Measurements from ENCODE around the gene CYB561D1.

The CYB561D1 gene

GRCh38 chr1:109501644-109502363 is 7.9 kb downstream of the CYB561D1 start:
- no peak for DNase-seq (ENCODE audit: low read depth in 2 of 2)

- DNase-seq (ENCODE audit: low read depth in 2 of 2), result no peak
These were observed 8.5 kb downstream of the CYB561D1 start for GRCh38 chr1:109502364-109502851.

DNA sequence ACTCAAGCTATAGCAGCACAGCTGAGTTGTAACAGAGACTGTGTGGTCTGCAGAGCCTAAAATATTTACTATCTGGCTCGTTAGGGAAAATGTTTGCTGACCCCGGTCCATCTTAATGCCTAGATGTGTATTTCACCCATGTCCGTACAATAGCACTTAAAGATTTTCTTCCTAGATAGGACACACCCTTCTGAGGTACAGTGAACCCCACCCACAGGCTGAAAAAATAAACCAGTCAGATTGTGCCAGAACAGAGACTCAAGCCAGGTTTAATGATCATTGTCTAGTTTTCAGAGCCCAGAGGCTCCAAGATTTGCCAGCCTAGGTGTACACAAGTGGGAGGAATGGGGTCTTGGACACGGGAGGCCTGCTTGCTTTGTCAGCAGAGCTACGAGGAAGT is 10.0 kb downstream of the CYB561D1 start:
- DNase-seq (ENCODE audit: low read depth in 2 of 2), result no peak

- DNase-seq (ENCODE audit: low read depth in 2 of 2), result no peak
These were observed 11.1 kb downstream of the CYB561D1 start for GRCh38 chr1:109504974-109505373.

DNA sequence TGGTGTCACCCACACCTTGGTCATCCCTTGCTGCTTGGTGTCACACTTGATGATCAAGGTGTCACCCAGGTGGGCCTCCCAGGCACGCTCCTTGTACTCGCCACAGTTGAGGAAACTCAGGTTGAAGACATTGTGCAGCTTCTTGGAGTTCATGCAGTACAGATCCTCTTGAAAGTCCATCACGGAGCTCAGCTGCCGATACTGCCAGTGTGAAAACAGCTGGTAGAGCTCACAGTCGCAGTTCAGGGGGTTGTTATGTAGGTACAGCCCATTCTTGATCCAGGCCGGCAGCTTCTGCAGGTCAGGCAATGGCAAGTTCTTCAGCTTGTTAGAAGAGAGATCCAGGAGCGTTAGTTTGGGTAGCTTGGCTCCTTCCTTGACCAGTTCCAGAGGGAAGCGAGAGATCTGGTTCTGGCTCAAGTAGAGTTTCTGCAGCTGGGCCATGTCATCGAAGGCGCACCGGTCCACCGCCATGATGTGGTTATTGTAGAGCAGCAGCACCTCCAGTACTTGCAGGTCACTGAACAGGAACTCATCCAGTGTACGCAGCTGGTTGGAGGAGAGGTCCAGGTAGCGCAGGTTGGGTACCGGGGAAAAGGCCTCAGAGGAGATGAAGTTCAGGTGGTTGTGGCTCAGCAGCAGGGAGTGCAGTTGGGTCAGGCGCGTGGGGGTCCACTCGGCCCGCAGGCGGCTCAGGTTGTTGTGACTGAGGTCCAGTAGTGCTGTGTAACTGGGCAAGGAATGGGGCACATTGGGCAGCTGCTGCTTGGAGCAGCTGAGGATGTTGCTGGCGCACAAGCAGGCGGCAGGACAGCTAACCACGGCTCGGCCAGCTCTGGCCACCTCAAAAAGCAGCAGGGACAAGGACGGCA is 14.3 kb downstream of the CYB561D1 start:
- DNase-seq (ENCODE audit: low read depth in 2 of 2), result no peak

DNA sequence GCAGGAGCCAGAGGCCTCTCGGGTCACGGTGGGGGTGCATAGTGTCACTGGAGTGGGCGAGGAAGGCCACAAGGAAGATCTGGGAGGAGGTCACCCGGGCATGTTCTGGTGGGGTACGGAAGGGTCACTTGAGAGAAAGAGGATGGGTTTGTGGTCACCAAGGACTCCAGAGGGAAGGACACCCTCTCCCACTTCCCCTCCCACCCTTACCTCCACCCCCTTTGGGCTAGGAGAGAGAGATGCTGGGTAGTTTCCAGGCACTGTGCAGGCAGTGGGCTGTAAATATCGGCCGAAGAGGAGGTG is 14.9 kb downstream of the CYB561D1 start:
- no peak for DNase-seq (ENCODE audit: low read depth in 2 of 2)

DNA sequence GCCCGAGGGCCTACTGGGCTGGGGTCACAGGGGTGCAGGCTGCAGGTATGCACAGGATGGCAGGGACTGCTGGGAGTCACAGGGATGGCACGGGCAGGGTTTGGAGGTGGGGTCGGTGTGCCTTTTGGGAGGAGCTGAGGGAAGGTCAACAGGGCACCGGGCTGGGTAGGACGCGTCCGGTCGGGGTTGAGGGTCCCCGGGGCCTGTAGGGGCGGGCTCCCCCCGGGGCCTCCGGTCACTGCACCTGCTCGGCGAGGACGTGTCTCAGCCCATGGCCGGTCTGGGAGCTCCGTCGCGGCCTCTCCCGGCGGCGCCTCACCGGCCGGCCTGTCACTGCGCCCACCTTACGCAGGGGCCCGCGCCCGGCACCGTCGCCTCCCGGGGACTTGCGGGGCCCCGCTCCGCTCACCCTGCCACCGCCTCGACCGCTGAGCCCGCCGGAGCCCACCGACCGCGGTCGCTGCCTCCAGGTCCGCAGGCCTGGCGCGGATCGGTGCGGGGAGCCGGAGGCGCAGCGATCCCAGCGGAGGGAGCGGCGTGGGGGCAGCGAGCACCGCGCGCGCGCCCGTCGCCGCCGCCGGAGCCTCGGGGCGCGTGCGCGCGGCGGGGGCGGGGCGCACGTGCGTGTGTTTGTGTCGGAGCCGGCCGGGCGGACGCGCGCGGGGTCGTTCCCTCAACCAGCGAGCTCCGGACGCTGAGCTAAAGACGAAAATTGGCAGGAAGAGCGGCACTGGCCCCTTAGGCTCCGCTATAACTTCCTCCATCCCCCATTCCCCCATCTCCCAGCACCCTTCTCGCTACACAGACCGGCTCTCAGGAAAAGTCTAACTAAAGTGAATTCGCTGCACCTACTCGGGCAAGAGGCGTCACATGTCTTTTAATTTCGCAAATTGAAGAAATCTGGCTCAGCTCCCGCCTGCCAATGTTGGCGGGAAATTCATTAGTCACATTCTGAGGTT is 15.6 kb downstream of the CYB561D1 start, which contains the start of gene AMIGO1:
AMIGO1 (minus strand) TSS at position 552 of the 959 bp plus-strand sequence. CDS start 815 bp downstream, outside the sequence.
- peak in 1 of 2 donors; percentile 41 for DNase-seq (ENCODE audit: low read depth in 2 of 2)

DNA sequence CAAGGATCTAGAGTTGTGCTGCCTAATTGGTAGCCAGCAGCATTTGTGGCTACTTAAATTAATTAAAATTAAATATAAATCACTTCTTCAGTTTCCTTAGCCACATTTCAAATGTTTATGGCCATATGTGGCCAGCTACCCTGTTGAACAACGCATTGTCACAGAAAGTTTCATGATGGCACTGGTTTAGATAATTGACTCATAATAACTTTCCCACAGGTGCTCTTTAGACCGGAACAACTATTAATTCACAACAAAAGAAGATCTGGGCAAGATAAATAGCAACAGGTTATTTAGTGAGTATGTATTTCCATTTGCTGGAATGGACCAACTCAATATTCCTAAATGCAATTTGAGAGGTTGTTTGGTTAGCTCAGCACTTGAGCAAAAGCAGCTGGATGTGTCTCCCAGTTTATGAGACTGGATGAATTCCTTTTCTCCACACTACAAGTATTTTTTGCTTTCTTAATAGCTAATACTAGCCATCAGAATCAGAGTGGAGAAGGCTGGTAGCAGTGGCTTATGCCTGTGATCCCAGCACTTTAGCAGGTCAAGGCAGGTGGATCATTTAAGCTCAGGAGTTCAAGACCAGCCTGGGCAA is 19.3 kb downstream of the CYB561D1 start:
- DNase-seq (ENCODE audit: low read depth in 2 of 2), result no peak

DNA sequence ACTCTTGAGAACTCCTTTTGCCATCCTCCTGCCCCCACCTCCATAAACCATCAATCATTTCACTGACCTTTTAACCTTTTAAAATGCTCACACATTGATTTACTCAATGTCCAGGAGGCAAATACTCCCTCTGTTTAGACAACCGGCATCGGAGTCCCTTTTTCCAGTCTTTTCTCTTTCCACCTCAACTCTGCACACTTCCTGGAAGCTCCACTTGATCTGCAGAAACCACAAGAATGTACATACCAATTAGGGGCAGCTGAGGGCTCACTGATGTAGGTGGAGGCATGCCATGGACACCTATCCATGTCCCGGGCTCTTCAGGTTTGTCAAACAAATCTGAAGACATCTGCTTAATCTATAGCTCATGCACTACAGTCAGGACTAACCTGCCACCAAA is 21.0 kb downstream of the CYB561D1 start:
- DNase-seq (ENCODE audit: low read depth in 2 of 2), result no peak

- no peak for DNase-seq (ENCODE audit: low read depth in 2 of 2)
These were observed 23.0 kb downstream of the CYB561D1 start for GRCh38 chr1:109516872-109517271.

DNA sequence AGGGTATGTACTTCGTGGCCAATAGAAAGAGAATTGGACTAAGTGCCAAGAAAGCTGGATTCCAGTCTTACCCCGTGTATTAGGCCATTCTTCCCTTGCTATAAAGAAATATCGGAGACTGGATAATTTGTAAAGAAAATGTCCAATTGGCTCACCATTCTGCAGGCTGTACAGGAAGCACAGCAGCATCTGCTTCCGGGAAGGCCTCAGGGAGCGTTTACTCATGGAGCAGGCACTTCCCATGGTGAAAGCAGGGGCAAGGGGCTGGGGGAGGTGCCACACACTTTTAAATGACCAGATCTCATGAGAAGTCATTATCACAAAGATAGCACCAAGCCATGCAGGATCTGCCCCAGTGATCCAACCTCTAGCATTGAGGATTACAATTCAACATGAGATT is 23.4 kb downstream of the CYB561D1 start:
- no peak for DNase-seq (ENCODE audit: low read depth in 2 of 2)

- DNase-seq (ENCODE audit: low read depth in 2 of 2), result no peak
These were observed 27.4 kb downstream of the CYB561D1 start for GRCh38 chr1:109521002-109521951.

GRCh38 chr1:109522026-109522425 is 28.1 kb downstream of the CYB561D1 start:
- no peak for DNase-seq (ENCODE audit: low read depth in 2 of 2)

- DNase-seq (ENCODE audit: low read depth in 2 of 2), result no peak
These were observed 29.8 kb downstream of the CYB561D1 start for GRCh38 chr1:109523706-109524105.

DNA sequence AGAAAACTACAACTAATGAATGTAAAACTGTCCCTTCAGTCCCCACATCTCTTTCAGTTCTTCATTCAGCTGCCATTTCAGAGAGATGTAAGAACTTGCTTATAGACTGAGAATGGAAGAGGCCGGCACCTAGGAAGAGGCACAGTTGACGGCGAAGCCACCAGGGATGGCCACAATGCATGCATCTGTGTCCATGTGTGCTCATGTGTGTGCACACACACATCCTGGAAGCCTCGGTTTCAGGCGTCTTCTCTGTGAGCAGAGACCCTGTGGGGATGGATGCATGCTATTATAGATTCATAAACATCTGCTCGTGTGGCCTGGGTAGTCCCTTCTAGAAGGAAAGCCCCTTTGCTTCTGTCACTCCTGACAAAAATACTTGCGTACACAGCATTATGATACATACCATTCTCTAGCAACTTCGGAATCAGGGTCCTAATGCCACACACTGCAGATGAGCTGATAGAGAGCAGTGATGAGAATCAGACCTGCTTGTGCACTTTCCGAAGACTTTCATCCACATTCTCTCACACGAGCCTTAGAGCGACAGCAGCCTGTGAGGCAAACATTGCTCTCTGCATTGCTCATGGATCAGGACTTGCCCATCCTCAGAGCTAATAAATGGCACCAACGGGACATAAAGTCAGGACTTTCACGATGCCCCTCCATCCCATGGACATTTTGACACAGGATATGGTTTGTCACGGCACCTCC is 33.4 kb downstream of the CYB561D1 start:
- no peak for DNase-seq (ENCODE audit: low read depth in 2 of 2)

DNA sequence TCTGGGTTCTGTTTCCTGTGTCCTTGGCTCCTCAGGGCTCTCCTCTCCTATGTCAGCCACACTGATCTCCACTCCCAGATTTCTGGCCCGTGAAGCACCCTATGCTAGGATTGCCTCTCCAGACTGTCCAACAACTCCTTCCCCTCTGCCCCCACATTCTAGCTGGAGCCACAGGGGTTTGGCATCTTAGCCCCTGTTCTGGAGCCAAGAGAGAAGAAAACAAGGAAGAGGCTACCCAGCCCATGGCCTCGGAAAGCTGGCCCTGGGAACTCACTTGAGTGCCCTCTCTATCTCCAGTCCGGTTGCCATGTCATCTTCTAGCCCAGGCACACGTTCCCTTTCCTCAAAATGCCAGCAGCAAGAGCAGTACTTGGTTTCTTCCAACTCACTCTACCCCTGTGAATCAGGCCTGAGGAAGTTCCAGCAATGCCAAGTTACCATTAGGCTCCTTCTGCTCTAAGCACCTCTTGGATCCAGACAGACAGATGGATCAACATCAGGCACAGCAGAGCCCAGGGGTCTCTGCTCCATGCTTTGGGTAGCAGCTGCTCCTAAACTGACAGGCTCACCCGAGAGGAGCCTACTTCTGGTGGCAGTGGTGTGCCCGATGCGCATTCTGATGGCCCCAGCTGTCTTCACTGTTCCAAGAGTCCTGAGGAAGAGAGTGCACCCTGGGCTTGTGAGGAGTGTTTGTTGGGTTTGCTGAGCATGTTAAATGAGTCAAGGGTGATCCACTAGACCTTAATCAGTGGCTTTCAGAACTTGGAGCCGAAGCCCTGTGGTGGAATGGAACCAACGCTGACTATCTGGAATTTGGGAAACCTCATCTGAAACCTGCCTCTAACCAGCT is 34.2 kb downstream of the CYB561D1 start:
- no peak for DNase-seq (ENCODE audit: low read depth in 2 of 2)

DNA sequence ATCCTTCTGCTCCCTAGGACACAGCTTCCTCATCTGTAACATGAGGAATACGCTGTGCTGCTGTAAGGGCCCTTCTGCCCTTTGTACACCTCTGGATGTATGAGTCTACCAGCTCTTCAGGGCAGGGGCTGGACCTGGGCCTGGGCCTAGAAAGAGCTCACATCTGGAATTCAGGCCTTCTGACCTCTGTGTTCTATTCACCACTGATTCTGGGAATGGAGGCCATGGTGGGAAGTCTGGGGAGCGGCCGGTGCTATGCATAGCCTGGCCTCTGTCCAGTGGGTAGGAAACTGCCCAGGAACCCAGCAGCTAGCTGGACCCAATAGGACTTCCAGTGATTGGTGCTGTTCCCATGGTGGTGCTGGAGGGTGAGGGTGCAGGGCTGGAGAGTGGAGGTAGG is 34.8 kb downstream of the CYB561D1 start:
- DNase-seq (ENCODE audit: low read depth in 2 of 2), result no peak

GRCh38 chr1:109529881-109530456 is 36.1 kb downstream of the CYB561D1 start:
- DNase-seq (ENCODE audit: low read depth in 2 of 2), result no peak

Data from stimulated activated CD8-positive, alpha-beta memory T cell treated with anti-CD3 and anti-CD28 coated beads, Interleukin-15, amount 100 ng/mL, for 4 hours (primary cell).